ENCODE data around the gene GDPD4.

The GDPD4 gene

DNA sequence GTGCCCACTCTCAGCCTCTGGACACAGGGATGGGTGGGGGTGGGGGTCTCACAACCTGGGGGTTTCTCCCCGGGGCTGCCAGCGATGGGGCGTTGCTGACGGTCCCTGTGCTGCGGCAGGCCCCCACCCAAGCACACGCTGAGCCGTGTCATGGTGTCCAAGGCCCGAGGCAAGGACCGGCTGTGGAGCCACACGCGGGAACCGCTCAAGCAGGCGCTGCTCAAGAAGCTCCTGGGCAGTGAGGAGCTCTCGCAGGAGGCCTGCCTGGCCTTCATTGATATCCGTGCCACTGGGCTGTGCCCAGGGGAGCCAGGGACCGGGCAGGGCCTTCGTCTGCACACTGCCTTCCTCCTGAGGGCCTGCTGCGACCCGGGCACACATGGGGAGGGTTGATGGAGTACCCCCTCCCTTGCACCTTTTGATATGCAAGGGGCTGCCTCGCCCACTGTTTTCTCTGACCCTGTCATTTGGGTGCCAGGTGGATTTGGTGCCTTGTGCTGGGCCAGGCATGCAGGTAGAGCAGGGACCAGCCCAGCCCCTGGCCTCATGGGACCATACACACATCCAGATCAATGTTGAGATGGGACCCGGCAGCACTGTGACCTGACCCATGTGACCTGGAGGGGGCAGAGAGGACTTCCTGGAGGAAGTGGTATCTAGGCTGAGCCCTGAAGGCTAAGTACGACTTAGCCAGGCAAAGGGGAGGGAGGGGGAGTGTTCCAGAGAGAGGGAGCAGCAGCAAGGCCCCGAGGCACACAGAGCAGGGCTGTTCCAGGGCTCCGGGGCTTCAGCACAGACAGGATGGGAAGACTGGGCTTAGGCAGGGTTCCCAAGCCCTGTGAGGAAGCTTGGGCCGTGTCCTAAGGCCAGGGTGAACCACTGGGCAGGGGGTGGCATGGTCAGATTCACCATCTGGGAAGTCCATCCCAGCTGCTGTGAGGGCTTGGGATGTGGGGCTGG, 98.3 kb downstream of the GDPD4 start:
- no peak for DNase-seq

DNA sequence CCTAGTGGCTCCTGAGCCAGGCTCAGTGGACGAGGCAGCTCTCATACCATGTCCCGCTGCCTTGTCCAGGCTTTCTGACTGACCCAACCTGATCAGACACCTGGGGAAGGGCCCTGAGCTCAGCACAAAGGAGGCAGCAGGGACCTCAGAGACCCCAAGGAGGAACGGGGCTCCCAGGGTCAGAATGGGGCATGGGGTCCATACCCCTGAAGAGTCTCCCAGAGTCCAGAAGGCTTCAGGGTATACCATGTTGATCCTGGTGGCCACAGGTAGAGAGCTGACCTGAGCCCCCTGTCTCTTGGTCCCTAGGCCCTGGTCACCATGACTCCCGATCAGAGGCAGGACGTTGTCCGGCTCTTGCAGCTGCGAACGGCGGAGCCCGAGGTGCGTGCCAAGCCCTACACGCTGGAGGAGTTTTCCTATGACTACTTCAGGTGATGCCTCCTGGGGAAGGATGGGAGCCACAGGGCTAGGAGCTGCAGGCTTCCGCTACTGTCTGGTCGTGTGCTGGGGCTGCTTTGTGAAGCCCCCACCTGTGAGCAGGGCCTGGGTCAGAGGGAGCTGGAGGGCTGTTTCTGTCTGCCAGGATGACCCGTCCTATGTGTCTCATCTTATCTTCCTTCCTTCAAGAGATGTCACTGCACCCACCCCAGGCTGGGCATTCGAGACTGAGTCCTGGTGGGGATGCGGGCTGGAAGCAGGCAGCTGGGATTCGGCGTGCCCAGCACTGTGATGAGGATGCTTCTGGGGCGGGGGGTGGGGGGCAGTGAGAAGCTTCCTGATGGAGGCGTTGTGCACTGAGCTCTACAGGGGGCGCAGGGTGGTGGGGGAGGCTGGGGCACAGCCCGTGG, 99.3 kb downstream of the GDPD4 start:
- no peak for DNase-seq

DNA sequence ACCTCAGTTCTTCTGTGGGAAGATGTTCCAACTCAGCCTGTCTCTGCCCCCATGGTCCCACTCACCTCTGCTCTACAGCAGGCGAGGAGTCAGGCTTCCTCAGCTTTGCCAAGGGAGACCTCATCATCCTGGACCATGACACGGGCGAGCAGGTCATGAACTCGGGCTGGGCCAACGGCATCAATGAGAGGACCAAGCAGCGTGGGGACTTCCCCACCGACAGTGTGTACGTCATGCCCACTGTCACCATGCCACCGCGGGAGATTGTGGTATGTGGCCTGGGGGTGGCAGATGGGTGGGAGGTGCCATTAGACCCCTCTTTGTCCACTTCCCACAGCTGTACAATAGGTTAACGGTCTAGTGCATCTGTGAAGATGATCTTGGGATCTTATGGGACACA, 100.1 kb downstream of the GDPD4 start:
- peak; percentile 1 for DNase-seq

DNA sequence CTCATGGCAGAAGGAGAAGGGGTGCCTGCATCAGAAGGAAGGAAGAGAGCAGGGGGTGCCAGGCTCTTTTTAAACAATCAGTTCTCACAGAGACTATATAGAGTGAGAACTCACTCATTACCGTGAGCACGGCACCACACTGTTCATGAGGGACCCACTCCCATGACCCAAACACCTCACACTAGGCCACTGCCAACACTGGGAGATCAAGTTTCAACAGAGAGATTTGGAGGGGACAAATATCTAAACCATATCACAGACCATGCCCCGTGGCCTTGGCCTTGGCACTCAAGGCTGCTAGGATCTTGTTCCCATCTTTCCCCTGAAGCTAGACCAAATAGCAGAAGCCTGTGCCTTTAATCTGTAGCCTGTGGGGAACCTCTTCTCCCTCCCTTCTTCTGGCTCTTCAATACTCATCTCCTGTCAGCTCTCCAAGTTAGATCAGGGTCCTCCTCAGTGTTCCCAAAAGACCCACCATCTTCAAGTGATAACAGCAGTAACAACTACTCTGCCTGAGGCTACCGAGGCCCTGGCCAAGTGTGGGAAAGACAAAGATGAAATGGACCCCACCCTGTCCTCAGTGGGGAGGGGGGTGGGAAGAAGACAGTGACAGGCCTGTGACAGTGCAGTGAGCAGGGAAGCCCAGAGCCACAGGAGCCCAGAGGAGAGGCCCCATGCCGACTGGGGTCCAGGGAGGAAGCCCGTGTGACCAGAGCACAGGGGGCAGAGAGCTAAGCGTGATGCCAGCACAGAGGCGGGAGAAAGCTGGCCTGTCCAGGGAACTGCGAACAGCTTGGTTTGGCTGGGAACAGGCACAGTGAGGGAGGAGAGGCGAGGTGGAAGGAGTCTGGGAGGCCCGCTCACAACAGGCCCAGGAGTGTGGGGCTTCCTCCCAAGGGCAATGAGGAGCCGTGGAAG, 100.9 kb downstream of the GDPD4 start:
- DNase-seq: no peak

DNA sequence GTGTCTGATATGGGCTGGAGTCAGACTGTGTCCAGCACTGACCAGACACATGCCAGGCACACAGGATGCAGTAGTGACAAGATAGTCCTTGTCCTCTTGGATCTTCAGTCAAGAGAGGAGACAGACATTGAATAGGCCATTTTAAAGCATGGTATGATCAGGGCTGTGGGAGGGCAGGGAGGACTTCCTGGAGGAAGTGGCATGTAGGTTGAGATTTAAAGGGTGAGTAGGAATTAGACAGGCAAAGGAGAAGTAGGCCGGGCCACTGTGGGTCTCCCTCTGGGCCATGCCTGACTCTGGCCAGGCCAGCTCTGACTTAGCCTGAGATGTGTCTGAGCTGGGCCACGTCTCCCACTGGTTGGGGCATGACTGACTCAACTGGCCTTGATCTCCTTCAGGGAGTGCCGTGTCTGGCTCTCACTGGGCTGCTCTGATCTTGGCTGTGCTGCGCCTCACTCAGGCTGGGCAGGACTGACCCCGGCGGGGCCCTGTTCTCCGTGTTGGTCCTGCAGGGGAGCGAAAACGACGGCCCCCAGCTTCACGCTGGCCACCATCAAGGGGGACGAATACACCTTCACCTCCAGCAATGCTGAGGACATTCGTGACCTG, 102.2 kb downstream of the GDPD4 start:
- no peak for DNase-seq

DNA sequence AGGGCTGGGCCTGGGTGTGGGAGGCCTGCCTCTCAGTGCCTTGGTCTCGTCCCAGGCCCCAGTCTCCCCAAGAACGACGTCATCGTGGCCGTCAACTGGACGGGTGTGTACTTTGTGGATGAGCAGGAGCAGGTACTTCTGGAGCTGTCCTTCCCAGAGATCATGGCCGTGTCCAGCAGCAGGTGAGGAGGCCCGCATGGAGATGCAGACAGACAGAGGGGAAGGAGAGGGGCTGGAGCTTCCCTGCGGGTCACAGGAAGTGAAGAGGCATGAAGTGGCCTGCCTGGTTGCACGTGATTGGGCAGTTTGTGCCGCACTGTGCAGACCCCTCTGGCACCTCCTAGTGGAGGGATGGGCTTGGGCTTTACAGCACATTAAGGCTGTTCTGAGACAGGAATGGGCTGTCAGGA, 103.0 kb downstream of the GDPD4 start:
- DNase-seq: peak; percentile 61

DNA sequence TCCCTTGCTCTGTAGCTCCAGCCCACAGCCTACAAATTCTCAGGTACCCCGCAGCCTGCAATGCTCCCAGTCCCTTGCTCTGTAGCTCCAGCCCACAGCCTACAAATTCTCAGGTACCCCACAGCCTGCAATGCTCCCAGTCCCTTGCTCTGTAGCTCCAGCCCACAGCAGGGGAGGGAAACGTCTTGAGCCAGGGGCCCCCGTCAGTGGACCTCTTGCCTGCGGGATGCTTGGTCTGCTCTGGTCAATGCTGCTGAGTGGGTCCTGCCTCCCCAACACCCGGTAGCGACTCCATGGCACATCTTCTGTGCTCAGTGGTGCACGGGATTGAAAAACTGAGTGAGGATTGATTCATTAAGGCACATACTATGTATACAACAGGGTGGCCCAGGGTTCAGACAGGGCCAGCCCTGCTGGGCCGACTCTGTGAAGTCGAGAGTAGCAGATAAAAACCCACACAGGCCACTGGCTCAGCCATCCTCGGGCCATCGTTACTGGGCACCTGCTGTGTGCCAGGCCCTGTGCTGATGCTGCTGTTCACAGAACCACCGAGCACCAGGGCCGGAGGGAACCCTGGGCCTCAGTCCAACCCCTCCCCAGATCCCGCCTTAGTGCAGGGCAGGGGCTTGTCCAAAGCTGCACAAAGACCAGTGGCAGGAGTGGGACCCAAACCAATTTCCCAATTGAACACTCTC, 103.7 kb downstream of the GDPD4 start:
- DNase-seq: no peak

DNA sequence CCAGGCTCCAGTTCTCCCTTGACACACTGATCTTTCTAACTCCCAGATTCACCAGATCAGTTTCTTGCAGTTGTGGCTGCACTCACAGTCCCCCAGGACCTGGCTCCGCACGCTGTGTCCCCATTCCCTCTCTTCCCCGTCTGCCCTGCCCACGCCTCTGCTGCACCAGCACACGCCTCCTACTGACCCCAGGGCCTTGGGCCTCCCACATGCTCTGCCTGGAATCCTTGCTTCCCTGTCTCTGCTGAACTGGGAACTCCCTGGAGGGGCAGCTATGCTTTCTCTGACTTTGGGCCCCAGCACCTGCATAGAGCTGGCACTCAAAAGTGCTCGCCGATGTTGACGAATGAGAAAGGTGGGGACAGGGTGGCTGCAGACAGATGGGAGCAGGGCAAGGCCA, 104.5 kb downstream of the GDPD4 start:
- DNase-seq: no peak

DNA sequence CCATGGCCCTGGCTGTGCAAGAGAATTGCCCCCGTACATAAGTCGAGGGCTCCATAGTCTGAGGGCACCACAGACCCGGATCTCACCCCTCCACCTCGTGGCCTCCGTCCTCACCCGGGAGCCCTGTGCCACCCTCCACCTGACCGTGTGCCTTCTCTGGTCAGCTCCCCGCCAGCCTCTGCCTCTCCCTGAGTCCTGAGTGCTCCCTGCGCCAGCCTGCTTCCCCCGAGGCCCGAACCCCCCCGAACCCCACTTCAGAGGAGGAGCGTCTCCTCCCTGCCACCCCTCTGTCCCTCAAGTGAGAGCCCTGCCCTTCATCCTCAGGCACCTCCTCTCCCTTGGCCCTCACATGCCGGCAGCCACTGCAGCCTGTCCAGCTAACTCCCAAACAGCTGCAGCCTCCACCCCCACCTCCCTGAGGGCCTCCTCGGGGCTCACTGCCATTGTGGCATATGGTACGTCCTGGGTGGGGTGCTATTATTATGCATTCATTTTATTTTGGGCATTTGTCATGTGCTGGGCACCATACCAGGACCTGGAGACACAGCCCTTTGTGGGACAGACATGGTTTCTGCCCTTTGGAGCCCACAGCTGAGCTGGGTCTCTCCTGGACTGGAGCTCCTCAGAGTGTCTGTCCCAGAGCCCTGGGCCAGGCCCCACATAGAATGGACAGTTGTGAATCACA, 106.3 kb downstream of the GDPD4 start:
- no peak for DNase-seq

DNA sequence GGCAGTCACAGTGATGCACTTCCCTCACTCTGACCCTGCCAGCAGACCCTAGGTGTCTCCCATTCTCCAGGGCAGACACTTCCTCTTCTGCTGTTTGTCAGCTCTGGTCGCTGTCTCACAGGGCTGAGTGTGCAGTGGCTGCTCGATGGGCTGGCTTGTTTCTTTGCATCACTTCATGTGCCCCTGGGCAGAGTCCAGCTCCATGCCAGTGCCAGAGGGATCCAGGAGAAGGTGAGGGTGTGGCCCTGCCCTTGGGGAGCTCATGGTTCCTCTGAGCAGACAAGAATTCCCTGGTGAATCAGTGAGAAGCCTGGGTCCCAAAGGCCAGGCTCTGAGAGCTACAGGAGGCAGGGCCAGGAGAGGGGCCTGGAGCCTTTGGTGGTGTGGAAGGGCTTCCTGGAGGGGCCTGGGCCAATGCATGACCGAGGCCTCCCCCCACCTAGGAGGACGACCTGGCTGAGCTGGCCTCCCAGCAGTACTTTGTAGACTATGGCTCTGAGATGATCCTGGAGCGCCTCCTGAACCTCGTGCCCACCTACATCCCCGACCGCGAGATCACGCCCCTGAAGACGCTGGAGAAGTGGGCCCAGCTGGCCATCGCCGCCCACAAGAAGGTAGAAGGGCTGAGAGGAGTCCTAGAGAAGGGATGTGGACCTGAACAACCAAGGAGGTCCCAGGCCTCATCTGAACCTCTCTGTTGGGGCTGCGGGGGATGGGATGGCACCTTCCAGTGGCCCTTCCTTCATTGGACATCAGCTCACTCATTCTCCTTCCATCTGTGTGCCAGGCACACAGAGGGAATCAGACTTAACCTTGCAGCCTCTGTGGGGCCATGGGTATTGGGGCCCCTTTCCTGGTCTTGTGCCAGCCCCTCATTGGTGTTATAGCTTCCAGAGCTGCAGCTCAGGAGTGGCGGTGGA, 107.3 kb downstream of the GDPD4 start:
- DNase-seq: no peak

DNA sequence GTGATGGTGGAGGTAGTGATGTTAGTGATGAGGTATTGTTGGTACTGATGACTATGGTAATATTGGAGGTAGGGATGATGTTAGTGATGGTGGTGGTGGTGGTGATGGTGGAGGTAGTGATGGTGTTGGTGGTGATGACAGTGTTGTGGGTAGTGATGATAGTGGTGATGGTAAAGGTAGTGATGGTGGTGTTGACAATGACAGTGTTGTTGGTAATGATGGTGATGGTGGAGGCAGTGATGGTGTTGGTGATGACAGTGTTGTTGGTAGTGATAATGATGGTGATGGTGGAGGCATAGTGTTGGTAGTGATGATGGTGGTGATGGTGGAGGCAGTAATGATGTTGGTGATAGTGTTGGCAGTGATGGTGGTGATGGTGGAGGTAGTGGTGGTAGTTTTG, 108.3 kb downstream of the GDPD4 start:
- DNase-seq: no peak

DNA sequence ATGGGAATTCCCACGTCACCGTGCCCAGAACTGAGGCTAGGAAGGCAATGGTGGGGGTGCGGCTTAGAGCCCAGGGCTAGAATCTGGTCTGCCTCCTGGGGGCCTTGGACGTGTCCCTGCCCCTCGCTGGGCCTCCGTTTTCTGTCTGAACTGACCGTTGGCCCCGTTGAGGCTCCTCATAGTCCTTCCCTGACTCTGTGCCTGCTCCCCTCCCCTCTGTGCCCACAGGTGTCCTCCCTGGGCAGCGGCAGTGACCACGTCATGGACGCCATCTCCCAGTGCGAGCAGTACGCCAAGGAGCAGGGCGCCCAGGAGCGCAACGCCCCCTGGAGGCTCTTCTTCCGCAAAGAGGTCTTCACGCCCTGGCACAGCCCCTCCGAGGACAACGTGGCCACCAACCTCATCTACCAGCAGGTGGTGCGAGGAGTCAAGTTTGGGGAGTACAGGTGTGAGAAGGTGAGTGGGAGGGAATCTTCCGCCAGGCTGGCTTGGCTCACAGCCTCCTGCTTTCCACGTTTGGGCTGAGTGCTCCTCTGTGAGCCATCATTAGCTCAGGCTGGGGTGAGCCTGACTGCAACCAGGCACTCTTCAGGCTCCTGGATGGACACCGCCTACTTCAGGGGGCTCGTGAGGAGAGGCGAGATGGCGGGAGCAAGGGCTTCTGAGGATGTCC, 109.5 kb downstream of the GDPD4 start:
- peak; percentile 82 for DNase-seq

DNA sequence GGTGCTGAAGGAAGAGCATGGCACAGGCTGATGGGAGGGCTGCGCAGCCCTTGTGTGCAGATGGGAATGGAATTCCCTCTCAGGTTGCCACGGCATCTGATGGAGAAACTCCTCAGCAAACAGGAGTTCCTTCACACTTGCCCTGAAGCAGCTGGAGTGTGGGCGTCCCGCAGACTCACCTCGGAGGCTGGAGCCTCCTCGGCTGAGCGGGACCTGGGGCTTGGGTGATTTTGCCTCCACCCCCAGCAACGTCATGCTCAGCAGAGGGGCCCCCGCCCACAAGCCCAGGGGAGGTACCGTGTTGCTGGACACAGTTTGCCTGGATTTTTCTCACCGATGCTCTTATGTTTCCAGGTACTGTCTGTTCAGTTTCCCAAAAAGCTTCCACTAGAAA, 110.1 kb downstream of the GDPD4 start:
- DNase-seq: no peak

DNA sequence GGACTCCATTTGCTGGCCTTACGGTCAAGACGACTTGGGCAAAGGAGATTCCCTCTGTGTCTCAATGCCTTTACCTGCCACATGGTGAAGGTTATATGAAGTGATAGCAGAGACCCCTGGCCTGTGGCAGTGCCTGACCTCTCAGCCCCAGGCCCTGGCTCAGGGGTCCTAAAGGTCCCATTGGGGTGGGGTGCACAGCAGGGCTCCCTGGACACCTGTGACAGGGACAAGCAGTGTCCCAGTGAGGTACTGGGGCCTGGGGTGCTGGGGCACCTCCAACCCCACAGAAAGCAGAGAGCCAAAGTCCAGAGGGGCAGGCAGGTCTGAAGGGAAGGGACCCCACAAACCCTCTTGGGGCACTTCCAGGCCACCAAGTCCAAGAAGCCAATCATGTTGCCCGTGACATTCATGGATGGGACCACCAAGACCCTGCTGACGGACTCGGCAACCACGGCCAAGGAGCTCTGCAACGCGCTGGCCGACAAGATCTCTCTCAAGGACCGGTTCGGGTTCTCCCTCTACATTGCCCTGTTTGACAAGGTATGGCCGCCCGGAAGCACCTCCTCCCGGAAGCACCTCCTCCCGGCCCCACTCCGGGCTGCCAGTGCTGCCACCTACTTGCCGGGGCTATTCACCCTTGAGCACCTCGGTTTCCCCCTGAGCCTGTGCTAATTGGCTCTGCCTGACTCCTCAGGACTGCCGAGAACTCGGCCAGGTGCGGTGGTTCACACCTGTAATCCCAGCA, 111.0 kb downstream of the GDPD4 start:
- DNase-seq: no peak

DNA sequence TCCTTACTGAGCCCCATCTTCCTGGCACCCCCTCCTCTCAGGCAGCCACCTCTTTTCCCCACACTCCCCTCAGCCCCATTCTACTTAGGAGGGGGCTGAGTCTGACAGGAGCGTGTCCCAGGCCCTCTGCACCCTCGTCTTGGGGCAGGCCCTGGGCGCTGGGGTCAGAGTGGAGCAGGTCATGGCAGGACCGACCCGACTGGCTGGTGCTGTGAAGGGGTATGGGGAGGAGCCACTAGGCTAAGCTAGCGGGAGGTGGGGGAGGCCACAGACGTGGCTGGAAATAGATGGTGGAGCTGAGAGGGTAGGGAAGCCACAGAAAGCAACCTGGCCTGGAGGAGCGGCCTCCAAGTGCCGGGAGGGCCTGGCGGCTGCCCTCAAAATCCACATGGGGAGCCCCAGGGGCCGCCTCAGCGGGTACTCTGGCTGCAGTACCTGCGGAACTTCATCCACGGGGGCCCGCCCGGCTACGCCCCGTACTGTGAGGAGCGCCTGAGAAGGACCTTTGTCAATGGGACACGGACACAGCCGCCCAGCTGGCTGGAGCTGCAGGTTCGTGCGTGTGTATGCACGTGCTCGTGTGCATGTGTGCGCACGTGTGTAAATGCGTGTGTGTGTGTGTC, 111.8 kb downstream of the GDPD4 start:
- DNase-seq: no peak

DNA sequence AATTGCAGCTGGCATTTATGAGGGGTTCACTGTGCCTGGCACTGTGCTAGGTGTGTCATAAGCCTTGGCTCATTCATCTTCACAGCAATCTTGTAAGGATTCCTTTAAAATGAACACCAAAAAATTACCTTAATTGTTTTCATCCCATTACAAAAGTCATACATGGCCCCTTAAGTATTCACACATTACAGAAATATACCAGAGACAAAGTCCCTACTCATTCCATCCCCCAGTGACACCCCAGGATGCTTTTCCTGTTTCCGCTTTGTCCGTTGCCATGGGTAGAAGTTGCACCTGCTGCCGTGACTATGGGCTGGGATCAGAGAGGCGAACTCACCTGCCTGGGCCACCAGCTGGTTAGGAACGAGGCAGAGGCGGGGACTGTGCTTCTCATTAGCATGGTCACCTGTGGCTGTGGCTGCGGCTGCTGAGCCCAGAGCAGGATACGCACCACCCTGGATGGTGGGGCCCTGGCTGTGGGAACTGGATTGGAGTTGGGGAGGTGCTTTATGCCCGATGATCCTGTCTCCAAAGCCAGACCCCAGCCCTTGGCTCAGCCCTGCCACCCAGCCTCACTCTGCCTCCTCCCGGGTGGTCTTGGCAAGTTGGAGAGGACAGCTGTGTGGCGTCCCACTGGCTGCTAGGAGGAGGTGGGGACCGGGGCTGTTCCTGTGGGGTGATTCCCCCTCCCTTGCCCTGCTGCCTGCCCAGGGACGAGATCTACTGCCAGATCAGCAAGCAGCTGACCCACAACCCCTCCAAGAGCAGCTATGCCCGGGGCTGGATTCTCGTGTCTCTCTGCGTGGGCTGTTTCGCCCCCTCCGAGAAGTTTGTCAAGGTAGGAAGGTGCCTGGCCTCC, 112.6 kb downstream of the GDPD4 start:
- no peak for DNase-seq
